Measurements from ENCODE around the gene KIF16B.

DNA sequence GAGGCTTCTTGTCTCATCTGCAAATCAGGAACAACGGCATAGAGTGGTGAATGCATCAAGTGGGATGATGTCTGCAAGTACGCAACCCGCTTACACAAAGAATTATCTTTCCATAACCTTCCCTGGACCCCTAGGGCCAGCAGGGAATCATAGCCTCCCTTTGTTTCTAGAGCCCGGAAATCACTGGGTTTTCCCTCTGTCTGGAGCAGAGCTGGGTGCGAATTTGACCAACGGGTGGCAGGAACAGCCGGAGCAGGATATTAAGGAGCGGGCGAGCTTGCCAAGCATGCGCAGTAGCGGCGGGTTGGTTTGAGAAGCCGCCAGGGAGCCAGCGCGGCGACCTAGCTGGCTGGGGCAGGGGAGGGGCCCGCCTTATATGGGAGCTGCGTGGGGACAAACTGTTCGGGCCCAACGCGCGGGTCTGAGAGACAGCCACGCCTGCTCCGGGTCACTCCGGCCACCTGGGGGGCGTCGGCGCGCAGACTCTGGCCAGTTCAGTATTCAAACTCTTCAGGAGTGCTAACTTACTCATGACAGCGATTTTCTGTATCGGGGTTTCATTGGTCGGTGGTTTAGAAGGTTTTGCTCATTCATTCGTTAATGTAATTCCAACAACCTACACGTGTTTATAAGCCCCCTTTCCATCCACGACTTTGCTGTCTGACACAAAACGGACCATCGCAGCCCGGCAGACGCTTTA, 1.6 kb upstream of the KIF16B start:
- TF ChIP-seq, protein P1, sequence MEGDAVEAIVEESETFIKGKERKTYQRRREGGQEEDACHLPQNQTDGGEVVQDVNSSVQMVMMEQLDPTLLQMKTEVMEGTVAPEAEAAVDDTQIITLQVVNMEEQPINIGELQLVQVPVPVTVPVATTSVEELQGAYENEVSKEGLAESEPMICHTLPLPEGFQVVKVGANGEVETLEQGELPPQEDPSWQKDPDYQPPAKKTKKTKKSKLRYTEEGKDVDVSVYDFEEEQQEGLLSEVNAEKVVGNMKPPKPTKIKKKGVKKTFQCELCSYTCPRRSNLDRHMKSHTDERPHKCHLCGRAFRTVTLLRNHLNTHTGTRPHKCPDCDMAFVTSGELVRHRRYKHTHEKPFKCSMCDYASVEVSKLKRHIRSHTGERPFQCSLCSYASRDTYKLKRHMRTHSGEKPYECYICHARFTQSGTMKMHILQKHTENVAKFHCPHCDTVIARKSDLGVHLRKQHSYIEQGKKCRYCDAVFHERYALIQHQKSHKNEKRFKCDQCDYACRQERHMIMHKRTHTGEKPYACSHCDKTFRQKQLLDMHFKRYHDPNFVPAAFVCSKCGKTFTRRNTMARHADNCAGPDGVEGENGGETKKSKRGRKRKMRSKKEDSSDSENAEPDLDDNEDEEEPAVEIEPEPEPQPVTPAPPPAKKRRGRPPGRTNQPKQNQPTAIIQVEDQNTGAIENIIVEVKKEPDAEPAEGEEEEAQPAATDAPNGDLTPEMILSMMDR (conservative IDR thresholded peaks at IDR 0.05): no peak
- no peak for TF ChIP-seq ZFX (IDR thresholded peaks at IDR 0.05)

All from C4-2B (cell line).